DMS 273 (cell line): ENCODE results near the gene USP31.

Experiments
- DNase-seq: peaks from one replicate; lab custom pipeline; 2025; ENCODE audit not compliant: unreplicated experiment; lab: John Stamatoyannopoulos, UW

USP31 gene

DNA sequence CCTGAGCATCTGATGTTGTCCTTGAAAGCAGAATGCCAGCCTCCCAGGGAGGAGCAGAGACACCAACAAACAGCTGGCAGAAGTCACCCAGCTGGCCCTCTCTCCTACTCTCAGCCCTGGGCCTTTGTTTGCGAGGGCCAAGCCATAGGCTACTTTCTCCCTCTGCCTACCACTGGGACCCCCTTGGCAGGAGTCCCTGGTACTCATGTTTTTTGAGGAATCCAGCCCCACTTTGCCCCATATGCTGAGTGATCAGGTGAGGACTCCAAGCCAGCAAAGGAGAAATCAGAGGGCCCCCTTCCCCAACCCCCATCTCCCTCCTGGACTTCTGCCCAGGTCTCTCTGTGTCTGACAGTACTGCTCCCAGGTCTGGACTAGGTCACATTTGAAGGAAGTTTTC lies 121.9 kb downstream of the USP31 start:
- no peak for DNase-seq

DNA sequence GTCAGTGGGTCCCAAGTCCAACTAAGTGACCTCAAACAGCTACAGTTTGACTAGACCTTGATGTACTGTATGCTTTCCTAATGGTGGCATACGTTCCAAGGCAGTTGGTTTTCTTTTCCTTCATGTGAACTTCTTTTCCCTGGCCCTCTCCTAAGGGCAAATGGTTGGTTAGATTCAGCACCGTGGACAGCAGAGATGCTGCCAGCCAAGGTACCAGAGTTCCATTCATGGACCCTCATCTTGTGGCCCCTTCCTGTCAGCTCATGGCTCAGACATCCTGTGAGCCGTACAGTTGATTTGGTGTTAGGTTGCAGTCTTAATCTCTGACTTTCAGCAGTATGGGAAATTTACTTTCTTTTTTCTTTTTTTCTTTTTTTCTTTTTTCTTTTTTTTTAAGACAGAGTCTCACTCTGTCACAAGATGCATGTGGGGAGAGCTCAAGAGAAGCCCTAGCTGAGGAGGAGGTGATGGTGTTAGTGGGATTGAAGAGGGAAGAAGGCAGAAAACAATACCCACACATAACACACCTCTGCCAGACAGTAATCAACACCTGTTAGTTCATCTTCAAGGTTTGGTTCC lies 122.4 kb downstream of the USP31 start:
- DNase-seq: peak; percentile 21

DNA sequence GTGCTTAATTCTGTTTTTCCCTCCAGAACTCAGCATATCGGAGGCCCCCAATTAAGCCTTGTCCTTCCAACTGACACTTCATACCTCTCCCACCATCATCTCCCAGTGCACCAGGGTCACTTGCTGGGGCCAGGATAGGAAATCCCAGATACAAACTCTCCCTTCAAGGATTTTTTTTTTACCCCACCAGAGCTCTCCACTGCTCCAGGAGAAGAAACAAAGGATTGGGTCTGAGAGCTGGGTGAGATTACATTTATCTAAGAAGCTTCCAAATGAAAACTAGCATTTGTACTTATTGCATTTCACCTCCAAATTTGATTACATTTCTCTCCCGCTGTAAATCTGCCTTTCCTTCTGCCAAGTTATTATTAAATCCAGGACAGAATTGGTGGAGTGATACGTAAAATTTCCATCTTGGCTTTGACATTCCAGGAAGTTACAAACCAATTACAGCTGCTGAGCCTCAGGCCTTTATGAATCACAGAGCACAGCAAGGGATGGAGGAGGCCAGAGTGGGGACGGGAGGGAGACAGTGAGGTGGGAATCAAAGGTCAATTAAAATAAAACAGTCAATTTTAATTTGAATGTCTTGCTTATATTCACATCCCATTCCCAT lies 123.5 kb downstream of the USP31 start:
- DNase-seq: no peak

DNA sequence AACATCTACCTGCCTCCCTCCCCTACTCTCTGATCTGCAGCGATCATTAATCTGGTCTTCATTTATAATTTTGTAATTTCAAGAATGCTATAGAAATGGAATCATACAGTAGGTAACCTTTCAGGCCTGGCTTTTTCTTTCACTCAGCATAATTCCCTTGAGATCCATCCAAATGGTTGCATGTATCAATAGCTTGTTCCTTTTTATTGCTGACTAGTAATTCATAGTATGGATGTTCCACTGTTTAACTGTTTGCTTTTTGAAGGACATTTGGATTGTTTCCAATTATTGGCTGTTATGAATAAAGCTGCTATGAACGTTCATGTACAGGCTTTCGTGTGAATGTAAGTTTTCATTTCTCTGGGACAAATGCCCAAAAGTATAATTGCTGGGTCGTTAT lies 125.2 kb downstream of the USP31 start:
- DNase-seq: no peak

DNA sequence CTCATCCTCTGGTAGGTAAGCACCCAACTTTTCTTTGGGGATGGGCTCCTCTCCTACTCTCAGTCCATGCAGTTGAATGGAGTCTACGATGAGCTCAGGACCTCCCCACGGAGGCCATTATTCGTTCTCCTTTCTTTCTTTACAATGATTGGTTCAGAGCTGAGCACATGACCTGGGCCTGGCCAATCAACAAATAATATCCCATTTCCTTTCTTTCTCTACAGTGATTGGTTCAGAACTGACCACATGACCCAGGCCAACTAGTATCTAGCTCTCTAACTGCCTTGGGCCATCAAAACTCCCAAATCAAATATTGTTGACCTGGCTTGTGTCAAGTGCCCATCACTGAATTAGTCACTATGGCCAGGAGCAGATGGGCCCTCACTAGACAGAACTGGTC lies 129.2 kb downstream of the USP31 start:
- no peak for DNase-seq

DNA sequence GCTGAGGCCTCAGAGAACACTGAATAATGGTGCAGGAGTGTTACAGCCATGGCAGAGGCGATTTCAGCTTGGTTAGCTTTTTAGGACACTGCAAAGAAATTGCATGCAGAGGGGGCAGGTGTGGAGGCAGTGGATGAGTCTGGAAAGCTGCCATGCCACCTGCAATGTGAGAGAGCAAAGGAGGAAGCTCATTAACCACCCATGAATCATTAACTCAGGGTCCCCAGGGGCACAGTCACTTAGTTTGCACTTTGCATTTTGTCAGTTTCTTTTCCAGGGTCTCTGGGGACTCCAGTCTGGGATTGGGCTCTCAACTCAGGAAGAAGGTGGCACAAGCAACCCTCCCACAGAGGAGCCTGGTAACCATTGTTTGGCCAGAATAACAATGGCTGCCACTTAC lies 132.9 kb downstream of the USP31 start:
- DNase-seq: no peak

DNA sequence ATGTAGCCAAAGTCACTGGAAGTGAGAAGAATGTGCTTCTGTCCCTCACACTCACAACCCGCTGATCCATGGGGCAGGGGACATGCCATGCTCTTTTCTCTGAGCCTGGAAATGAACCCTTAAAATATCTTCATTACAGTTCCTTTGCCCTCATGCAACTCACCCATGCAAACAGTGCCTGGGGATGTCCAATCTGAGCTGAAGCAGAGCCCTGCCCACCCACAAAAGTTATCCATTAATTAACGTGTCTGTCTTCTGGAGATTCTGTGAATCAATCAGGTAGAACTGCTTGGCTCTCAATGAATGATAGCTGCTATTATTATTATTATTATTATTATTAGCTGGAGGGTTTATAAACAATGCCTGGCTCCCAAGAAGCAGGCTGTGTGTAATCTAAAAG lies 133.7 kb downstream of the USP31 start:
- no peak for DNase-seq

DNA sequence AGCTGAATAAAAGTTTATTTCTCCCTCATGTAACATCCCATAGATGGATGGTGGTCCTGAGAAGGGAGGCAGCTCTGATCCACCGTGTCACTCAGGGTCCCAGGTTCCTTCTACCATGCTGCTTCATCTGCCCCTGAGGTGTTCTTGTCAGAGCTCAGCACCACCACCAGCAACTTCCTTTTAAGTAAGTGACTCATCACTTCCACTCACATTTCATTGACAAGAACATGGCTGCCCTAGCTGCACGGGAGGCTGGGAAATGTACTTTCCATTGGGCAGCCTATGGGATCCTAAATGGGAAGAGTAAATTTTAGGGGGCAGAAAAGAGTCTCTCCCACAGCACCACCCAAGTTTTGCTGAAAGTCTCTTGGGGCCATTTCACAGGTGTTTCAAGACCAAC lies 134.7 kb downstream of the USP31 start:
- DNase-seq: no peak
